ENCODE measurements around the gene TEX2. TPM values are rescaled to one million over a fixed set of nuclear protein-coding genes. Genes with fewer than 3 reads are reported as not detected.

Gene TEX2
- total and polyA plus RNA-seq, 2 donors (not counting 3 experiments of a cell fraction or from before 2014, with no cell fraction given): 13.3 to 25.8 TPM

GRCh38 chr17:64138441-64138840 lies 124.6 kb downstream of the TEX2 start:
- Histone ChIP-seq H3K4me2 (ENCODE audit: insufficient read depth, low read length) (no peak overlapping the region), H3K9ac (replicated peaks; ENCODE audit: extremely low read depth, insufficient read depth, low read length) (no peak overlapping the region), H3K27me3 (ENCODE audit: control insufficient read depth in 2 of 2, insufficient read depth in 2 of 2, low read length in 2 of 2) (no peaks in the 10 kb centered on the region), H4K20me1 (replicated peaks; ENCODE audit: control insufficient read depth, extremely low read depth, insufficient read depth, low read length) (no peaks in the 10 kb centered on the region), H3K79me2 (ENCODE audit: control insufficient read depth, insufficient read depth, low read length) (no peaks in the 10 kb centered on the region), H3K9me1 (replicated peaks; ENCODE audit: control insufficient read depth, extremely low read depth, insufficient read depth, low read length) (no peaks in the 10 kb centered on the region), H3K27ac (ENCODE audit: insufficient read depth, low read depth, low read length) (no peak overlapping the region), H2AFZ (ENCODE audit: low read depth, low read length) (no peak overlapping the region), H3K36me3 (ENCODE audit: control insufficient read depth in 2 of 2, extremely low read depth in 1 of 2, insufficient read depth in 2 of 2, low read length in 2 of 2) (no peaks in the 10 kb centered on the region), H3K4me1 (ENCODE audit: control insufficient read depth, extremely low read depth, insufficient read depth, low read length) (no peaks in the 10 kb centered on the region), H3K4me3 (replicated peaks in 1 of 3; ENCODE audit: insufficient read depth in 1 of 3, low read depth in 1 of 3, low read length in 3 of 3) (no peak overlapping the region), H3K9me3 (replicated peaks; ENCODE audit: control insufficient read depth, insufficient read depth, low read length) (no peaks in the 10 kb centered on the region)
- no peak for DNase-seq (ENCODE audit: low read depth, low spot score)
- TF ChIP-seq POLR2A (IDR thresholded peaks at IDR 0.05; ENCODE audit: low read depth, low read length) (no peak), FOS (IDR thresholded peaks at IDR 0.05; ENCODE audit: borderline replicate concordance, insufficient read depth, low read length) (no peak), MAX (IDR thresholded peaks at IDR 0.05; ENCODE audit: insufficient read depth, insufficient read length) (no peak), JUN (IDR thresholded peaks at IDR 0.05; ENCODE audit: borderline replicate concordance, insufficient read depth, insufficient read length, low read depth) (no peak), MYC (IDR thresholded peaks at IDR 0.05; ENCODE audit: low read depth, low read length) (no peak), EZH2 (IDR thresholded peaks at IDR 0.05; ENCODE audit: borderline replicate concordance, low read depth, low read length, severe bottlenecking) (no peak), CTCF (IDR thresholded peaks at IDR 0.05; ENCODE audit: extremely low read depth in 1 of 2, insufficient read depth in 1 of 2, low read depth in 1 of 2, low read length in 2 of 2) (no peak), POLR2AphosphoS5 (IDR thresholded peaks at IDR 0.05; ENCODE audit: insufficient read depth, low read depth, low read length) (no peak), GATA2 (IDR thresholded peaks at IDR 0.05; ENCODE audit: insufficient read depth, insufficient read length, low read depth, low read length) (no peak)
- FAIRE-seq: no peak
- POLR2A ChIA-PET: no interaction called here
- no TSS peak for BruUV-seq (replicated peaks)
- CTCF ChIA-PET: no interaction called here
- intact Hi-C loops (cut with micrococcal nuclease): no loop called here
- dilution Hi-C loops (cut with MboI; ENCODE audit: extremely low pct_ligation_motif_present, low sequenced_read_pairs): loop anchor here (25.0 kb wide), 1 partner anchor 101 kb away; no protein-coding TSS in a partner anchor

All from endothelial cell of umbilical vein (primary cell).